Activated CD8-positive, alpha-beta memory T cell treated with anti-CD3 and anti-CD28 coated beads for 24 hours (primary cell): Measurements from ENCODE around the gene CHD1L.
"Not testable (repeated sequence)": the region's sequence is repeated elsewhere in the genome, so short reads cannot be mapped to it uniquely, and the experiment has no call there.

Experiments
- DNase-seq: peaks from one replicate; pipeline ENCODE4 v3.0.0-alpha.2; 2020

Gene CHD1L

DNA sequence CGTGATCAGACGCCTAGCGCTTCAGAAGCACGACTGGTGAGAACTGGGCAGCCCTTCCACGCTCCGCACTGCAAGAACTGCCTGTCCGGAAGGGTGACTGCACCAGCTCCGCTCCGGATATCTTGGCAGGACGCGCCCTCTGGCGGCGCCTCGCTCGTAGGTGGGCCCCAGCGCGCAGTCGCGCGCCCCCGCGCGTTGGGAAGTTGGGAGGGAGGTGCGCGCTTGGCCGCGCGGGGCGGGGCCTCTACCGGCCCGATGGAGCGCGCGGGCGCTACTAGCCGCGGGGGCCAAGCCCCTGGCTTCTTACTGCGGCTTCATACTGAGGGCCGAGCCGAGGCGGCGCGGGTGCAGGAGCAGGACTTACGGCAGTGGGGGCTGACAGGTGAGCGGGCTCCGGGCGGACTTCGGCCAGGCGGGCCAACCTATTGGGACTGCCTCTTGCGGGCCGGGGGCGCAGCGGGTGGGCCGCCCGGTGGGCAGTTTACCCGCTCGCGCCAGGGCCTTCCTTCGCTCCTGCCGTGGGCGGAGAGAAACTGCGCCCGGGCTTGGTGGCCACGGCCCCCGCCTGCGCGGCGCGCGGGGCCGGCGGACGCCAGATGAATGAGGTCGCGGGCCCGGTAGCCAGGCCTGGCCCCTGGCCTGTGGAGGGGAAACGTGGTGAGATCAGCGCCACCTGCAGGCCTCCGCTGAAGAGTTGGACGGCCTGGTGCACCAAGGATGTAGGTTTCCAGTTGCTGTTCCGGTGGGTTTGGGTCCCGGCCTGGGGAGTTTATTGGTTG, at the start of gene CHD1L:
Gene CHD1L, plus strand, starts transcription at position 236 of the 779 bp plus-strand sequence. Its CDS starts 20 bp downstream, at position 256.
- peak; percentile 95 for DNase-seq

DNA sequence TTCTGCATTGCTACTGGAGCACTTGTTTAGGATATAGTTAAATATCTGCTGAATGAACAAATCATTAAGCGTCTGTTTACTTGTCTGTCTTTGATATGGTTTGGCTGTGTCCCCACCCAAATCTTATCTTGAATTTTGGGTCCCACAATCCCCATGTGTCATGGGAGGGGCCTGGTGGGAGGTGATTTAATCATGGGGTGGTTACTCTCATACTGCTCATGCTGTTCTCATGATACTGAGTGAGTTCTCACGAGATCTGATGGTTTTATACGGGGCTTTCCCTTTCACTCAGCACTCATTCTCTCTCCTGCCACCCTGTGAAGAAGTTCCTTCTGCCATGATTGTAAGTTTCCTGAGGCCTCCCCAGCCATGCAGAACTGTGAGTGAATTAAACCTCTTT, 45.2 kb upstream of the CHD1L start:
- not testable (repeated sequence) for DNase-seq

- no peak for DNase-seq
Observed at GRCh38 chr1:147201276-147201675, 41.2 kb upstream of the CHD1L start.

GRCh38 chr1:147201786-147202185, 40.7 kb upstream of the CHD1L start:
- DNase-seq: no peak

GRCh38 chr1:147202576-147202975, 39.9 kb upstream of the CHD1L start:
- DNase-seq: no peak

DNA sequence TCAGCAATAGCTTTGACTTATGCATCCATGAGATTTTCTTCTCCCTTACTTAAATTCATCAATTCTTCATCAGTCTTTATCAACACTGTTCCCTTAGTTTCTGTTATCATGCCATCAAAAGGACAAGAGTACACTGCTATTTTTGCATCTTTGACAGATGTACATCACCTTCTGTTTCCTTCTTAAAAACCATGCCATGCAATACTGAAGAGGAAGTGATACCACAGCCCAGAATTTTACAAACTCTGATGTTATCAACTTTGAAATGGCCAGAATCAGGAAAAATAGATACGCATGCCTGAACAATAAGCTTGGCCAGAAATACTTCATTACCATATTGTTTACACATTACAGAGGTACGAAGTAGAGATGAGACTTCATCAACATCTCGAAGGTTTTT, 38.4 kb upstream of the CHD1L start:
- no peak for DNase-seq

- DNase-seq: no peak
Observed at GRCh38 chr1:147207192-147207591, 35.3 kb upstream of the CHD1L start.

DNA sequence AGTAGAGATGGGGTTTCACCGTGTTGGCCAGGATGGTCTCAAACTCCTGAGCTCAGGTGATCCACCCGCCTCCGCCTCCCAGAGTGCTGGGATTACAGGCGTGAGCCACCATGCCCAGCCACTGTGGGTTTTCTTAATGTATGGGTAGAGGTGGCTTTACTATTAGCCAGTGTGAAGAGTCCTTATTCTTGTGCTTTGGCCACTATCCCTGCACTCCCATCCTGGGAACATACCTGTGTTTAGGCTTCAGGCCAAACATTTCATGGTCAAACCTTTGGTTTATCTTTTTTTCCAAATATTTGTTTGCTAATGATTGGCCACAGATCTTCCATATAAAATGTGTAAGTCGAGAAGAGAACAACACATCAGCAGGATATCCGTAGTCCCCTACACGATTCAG, 33.9 kb upstream of the CHD1L start:
- no peak for DNase-seq

DNA sequence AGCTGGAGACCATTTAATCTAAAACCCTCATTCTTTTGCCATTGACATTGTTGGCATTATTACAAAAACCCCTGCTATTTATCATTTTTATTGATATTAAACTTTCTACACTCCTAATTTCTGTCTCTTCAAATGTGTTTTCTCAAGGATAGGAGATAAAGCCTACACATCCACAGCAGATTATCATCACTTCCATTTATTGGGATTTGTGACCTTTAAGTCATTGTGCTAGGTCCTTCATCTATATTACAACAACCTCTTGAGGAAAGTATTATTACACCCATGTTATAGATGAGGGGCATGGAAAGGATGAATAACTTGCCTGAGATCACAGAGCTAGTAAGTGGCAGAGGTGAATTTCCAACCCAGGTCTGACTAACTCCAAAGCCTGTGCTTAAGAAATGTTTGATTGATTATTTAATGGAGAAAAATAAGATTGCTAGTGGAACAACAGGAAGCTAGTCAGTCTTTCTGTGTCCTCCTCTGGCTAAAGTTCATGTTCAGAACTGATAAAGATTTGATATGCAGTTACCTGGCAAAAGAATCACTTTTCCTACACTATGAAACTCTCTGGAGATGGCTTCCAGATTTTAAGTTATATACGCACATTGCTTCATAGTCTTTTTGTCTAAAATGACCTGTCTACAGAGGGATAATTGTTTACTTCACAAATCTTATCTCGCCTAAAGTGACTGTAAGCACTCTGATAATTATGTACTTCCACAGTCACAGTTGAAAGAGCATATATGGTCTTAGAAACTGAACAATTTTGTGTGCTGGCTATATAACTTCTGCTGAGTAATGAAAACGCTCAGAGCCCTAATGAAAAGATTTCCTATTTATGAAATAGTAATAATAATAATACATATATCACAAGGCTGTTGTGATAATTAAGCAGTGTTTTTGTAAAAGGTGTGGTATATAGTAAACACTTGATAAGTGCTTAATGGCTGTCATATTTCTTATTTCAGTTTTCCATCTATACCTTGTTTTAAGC, 32.4 kb upstream of the CHD1L start:
- no peak for DNase-seq

DNA sequence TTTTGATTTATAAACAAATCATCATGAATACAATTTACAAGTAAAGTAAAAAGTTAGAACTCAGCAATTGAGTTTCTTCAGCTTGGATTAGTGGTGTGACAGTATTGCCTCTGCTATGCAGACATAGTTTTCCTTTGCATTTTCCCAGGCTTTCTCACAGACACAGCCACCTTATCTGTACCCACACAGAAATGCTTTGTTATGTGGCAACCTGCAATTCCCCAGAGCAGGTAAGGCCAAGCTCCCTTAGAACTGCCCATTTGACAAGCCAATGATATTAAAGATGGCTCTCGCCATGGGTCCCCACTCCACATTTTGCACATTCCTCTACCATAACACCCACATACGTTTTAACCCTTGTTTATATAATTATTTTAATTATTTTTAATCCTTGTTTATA, 31.5 kb upstream of the CHD1L start:
- no peak for DNase-seq

GRCh38 chr1:147211577-147211976, 30.9 kb upstream of the CHD1L start:
- DNase-seq: no peak

GRCh38 chr1:147213271-147213670, 29.2 kb upstream of the CHD1L start:
- no peak for DNase-seq

DNA sequence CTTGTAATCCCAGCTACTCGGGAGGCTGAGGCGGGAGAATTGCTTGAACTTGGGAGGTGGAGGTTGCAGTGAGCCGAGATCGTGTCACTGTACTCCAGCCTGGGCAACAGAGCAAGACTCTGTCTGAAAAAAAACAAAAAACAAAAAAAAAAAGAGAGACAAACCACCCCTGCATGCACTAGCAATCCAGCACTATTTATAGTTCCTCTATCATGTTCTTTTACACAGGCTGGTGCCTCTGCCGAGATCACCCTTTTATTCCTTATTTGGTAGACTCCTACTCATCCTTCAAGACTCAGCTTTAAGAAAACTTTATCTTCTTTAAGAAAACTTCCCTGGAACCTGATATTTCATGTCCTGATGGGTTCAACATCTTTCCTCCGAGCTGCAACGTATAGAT, 28.2 kb upstream of the CHD1L start:
- DNase-seq: no peak

DNA sequence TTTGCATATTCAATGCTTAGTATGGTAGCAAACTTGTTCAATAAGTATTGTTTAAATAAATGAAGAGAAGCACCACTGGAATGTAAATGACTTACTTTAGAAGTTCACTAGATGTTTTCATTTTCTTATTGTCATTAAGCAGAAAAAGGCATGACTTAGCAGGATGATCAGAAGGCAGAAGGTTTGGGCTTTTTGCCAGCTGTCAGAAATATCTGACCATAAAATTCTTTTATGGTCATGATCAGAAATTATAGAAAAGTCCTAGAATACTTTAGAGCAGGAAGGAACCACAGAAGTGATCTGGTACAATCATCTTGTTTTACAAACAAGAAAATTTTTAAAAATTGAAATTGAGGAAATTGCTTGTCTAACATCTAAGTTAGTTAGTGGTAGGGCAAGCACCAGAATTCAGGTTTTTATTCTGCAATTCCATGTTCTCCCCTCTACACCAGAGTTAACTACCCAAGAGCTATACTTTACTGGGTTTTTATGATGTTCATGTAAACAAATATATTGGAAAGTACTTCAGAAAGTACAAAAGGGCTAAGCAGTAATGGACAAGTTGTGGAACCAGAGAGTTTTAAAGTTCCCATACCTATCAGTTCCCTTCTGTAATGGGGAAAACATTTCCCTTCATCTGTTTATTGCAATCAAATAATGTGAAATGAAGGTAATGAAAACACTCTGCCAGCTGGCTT, 27.5 kb upstream of the CHD1L start:
- no peak for DNase-seq

DNA sequence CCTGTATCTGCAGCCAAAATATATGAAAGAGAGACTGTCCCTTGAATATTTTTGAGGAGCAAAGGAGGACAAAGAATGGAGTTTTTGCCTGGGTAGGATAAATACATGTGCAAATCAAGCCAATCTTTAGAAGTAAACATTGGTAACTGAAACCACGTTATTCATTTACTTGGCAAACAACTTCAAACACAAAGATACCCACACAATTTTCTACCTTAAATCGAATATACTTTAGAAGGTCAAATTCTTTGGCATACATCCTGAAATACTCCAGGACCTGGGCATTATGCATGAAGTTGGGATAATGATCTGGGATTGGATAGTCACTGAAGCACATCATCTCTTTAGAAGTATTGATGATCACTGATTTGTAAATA, 27.0 kb upstream of the CHD1L start:
- no peak for DNase-seq

- DNase-seq: no peak
Observed at GRCh38 chr1:147216124-147216523, 26.4 kb upstream of the CHD1L start.

- no peak for DNase-seq
Observed at GRCh38 chr1:147217141-147217540, 25.3 kb upstream of the CHD1L start.

DNA sequence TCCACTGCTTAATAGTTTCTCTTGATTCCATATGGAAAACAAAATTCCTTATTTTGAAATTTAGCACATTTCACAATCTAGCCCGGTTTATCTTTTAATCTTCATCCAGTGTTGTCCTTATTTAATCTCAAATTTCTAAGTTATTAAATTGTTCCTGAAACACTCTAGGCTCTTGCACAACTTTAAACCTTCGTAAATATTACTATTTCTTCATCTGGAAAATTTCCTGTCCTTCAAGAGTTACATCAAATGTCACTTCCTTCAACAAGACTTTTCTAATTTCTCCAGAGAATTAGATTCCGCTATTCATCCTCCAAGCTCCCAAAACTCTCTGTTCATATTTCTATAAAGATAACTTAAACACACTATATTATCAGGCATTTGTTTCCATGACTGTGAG, 23.9 kb upstream of the CHD1L start:
- DNase-seq: no peak

DNA sequence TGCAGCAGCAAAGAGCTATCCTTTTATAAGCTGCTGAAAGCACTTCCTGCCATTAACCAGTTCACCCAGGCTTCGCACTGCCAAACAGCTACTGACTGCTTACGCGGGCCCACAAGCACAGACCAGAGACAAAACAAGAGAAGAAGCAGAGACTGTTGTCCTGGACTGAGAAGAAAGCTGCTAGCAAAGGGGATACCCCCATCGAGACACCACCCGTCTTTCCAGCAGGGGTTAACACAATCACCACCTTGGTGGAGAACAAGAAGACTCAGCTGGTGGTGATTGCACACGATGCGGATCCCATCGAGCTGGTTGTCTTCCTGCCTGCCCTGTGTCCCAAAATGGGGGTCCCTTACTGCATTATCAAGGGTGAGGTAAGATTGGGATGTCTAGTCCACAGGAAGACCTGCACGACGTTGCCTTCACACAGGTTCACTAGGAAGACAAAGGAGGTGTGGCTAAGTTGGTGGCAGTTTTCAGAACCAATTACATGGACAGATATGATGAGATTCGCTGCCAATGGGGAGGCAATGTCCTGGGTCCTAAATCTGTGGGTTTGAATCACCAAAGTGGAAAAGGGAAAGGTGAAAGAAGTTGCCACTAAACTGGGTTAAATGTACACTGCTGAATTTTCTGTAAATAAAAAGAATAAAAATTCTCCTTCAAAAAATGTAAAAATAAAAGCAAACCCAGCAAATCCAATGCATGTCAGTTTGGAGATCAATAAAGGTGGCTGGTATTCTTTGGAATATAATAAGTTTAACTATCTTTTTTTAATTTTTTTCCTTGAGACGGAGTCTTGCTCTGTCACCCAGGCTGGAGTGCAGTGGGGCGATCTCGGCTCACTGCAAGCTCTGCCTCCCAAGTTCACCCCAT, 18.5 kb upstream of the CHD1L start:
- DNase-seq: no peak

DNA sequence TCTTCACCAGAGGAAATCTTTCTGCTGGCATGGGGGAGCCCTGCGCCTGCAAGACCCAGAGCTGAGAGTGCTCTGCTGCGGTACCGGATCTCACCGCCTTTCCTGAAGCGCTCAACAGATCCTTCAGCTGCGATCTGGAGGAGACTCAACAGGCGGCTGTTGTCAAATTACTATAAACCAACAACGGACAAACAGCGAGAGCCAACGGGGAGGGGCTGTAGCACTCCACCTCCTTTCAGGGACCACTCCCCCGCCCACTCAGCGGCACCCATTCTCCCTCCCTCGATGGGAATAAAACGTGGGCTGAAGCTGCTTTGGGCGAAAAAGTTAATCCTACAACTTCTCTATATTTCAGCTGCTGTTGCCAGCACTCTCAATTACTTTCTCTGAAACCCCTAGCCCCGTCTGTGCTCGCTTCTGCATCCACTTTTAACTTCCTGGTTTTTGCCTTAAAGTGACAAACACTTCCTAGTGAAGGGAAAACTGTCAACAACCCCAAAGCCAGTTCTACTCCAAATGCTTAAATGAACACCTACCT, 17.2 kb upstream of the CHD1L start, which contains the start of gene FMO5:
Gene FMO5, minus strand, starts transcription at position 147 of the 538 bp plus-strand sequence. CDS start 310 bp downstream, outside the sequence.
- DNase-seq: peak; percentile 73

GRCh38 chr1:147231032-147231431, 11.5 kb upstream of the CHD1L start:
- not testable (repeated sequence) for DNase-seq

- DNase-seq: not testable (repeated sequence)
Observed at GRCh38 chr1:147233903-147234302, 8.6 kb upstream of the CHD1L start.
